GM18507 (cell line): ENCODE results near the gene RASIP1.

Experiments
- DNase-seq: peaks from one replicate; pipeline ENCODE4 v3.0.0; 2011; ENCODE audit warnings: low read depth; ENCODE audit not compliant: insufficient read length; ENCODE audit errors: extremely low spot score
- FAIRE-seq: peaks from 2 replicates; lab custom pipeline; 2011; peaks lifted over from hg19 to GRCh38; lab: Jason Lieb, UNC

RASIP1 gene

DNA sequence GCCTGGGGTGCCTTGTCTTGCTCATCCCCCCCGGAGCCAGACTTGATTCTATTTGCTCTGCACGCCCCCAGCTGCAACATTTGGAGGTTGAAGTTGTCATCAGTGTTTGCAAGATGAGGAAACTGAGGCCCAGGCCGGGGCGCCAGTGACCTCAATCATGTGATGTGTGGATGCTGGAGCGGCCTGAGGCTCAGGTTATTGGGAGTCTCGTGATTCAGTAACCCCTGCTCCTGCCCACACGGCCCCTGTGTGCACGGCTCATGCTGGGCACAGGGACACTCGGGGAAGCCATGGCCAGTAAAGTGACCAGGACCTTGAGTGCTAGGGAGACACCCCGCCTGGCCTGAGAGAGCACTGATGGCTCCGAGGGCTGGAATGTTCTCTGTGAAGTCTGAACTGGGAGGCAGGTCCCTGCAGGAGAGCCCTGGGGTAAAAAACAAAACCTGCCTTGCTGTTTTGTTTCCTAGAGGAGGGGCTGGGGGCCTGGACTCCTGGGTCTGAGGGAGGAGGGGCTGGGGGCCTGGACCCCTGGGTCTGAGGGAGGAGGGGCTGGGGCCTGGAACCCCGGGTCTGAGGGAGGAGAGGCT is 16.8 kb upstream of the RASIP1 start:
- FAIRE-seq = no peak
- DNase-seq = no peak

DNA sequence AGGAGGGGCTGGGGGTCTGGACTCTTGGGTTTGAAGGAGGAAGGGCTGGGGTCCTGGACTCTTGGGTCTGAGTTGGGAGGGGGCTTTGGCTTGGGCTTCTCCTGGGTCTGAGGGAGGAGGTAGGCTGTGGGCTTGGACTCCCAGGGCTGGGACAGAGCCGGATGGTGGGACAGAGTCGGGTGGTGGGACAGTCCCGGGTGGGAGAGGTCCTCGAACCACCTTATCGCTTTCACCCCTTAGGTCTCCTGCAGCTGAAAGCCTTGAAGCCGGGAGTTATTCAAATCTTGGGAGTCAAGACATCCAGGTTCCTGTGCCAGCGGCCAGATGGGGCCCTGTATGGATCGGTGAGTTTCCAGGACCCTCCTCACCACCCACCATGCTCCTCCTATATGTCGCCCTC is 16.3 kb upstream of the RASIP1 start:
- DNase-seq = no peak
- no peak for FAIRE-seq

GRCh38 chr19:48756212-48756611 is 15.8 kb upstream of the RASIP1 start:
- FAIRE-seq (no peak), DNase-seq (no peak)

DNA sequence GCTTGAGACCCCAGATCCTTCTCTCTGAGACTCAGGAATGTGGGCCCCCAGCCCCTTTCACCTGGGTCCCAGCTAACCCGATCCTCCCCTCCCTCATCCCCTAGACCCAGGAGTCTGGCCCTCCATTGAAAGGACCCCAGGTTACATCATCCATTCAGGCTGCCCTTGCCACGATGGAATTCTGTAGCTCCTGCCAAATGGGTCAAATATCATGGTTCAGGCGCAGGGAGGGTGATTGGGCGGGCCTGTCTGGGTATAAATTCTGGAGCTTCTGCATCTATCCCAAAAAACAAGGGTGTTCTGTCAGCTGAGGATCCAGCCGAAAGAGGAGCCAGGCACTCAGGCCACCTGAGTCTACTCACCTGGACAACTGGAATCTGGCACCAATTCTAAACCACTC is 15.4 kb upstream of the RASIP1 start:
- no peak for FAIRE-seq
- DNase-seq = no peak

GRCh38 chr19:48755084-48755641 is 14.8 kb upstream of the RASIP1 start, which contains the start of gene FGF21:
Gene FGF21 (plus strand): TSS chr19:48755524. CDS start chr19:48756237, 713 bp downstream.
- DNase-seq (no peak), FAIRE-seq (no peak)

DNA sequence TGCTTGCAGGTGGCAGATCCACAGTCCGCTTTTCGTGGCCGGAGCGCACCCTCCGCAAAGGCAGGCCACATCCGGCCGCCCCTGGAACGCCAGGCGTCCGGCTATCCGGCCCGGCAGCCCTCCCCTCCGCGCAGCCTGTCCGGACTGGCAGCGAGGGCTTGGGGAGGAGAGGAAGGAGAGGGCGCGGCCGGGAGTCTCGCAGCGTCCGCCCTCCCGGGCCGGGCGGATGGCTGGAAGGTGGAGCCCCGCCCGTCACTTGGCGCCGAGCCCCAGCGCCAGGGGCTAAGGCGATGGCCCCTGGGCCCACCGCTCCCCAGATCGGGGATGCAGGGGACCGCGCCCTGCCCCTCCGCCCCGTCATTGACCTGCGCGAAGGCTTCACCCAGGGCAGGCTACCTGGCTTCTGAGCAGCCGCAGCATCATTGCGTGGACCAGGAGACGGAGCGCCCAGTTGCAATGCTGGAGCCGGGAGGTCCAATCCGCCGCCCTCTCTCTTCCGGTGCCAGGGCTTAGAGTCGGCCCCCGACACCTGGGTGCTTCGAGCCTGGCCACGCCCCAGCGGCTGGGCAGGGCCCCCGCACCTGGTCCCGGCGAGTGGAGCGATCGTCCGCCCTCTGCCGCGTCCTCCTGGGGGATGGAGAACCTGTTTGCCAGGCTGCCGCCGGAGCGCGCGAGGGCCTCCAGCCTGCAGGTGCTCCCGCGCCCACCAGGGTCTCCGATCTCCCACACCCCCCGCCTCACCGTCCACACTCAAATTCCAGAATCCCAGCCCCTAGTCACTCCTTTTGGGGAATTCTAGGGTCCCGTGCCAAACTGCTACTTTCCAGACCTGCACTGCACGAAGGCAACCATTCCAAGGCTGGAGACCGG is 12.3 kb upstream of the RASIP1 start, which contains the start of gene FUT1:
FUT1 (minus strand) TSS at position 146 of the 870 bp plus-strand sequence. CDS start 1,360 bp downstream, outside the sequence.
- FAIRE-seq (no peak), DNase-seq (no peak)

GRCh38 chr19:48751845-48752495 is 11.6 kb upstream of the RASIP1 start:
- no peak for FAIRE-seq
- no peak for DNase-seq

DNA sequence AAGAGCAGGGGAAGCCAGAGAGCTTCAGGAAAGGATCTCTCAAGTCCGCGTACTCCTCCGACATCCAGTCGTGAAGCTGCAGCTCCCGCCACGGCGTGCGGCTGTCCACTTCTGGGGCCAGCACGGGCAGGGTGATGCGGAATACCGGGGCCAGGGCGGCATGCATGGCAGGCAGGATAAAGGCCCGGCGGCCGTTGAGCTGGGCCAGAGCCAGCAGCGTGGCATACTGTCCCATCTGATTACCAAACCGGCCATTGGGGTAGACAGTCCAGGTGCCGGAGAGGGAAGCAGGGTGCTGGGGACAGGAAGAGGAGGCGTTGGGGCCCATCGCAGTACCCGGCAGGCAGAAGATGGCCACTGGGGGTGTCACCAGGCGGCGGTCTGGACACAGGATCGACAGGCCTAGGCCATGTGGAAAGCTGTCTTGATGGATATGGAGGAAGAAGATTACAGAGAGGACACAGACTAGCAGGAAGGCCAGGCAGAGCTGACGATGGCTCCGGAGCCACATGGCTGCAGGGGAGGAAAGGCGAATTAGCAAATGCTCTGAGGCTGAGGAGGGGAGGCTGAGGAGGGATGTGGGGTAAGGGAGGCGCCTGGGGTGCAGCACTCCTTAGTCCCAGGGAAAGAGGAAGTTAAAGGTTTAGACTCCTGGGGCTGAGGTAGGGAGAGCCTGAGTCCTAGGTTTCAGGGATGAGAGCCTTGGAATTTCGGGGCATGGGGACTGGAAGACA is 10.5 kb upstream of the RASIP1 start:
- no peak for FAIRE-seq
- no peak for DNase-seq

GRCh38 chr19:48750351-48750750 is 9.9 kb upstream of the RASIP1 start:
- no peak for DNase-seq
- no peak for FAIRE-seq

GRCh38 chr19:48749571-48750198 is 9.3 kb upstream of the RASIP1 start:
- no peak for DNase-seq
- no peak for FAIRE-seq

GRCh38 chr19:48746738-48747575 is 6.5 kb upstream of the RASIP1 start, which contains the start of gene IZUMO1:
Gene IZUMO1 (minus strand): TSS chr19:48746909. CDS start chr19:48745859, 1,050 bp downstream.
- DNase-seq (no peak), FAIRE-seq (no peak)

DNA sequence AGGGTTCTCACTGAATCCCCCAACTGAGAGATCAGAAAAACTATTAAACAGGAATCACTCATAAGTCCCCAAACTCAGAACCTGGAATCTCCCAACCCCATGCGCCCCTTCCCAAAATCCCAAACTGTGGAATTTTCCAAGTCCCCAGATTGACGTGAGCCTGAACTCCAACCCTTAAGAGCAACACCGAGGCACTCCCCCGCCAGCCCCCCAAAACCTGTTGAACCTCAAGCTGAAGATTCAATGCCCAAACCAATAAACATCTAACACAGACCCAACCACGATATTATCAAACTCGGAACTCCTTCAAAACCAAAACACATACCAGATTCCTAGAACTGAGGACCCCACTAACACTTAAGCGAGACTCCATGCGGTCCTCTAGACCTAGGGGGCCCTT is 5.7 kb upstream of the RASIP1 start:
- FAIRE-seq (no peak), DNase-seq (no peak)

- DNase-seq = no peak
- FAIRE-seq = peak; percentile 52
Observed at GRCh38 chr19:48745208-48745995, 5.0 kb upstream of the RASIP1 start.

DNA sequence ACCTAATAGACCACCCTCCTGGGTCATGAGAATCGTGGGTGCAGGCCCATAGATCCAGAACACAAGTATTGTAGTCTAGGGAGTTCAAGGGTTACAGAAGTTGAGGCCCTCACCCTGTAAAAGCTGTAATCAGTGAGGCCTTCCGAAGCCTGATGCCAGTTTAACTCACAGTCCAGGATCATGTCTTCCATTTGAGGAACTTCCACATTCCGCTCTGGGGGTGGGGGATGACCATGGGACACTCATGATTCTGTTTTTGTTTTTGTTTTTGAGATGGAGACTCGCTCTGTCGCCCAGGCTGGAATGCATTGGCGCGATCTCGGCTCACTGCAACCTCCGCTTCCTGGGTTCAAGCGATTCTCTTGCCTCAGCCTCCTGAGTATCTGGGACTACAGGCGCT is 1.7 kb upstream of the RASIP1 start:
- DNase-seq (no peak), FAIRE-seq (no peak)

DNA sequence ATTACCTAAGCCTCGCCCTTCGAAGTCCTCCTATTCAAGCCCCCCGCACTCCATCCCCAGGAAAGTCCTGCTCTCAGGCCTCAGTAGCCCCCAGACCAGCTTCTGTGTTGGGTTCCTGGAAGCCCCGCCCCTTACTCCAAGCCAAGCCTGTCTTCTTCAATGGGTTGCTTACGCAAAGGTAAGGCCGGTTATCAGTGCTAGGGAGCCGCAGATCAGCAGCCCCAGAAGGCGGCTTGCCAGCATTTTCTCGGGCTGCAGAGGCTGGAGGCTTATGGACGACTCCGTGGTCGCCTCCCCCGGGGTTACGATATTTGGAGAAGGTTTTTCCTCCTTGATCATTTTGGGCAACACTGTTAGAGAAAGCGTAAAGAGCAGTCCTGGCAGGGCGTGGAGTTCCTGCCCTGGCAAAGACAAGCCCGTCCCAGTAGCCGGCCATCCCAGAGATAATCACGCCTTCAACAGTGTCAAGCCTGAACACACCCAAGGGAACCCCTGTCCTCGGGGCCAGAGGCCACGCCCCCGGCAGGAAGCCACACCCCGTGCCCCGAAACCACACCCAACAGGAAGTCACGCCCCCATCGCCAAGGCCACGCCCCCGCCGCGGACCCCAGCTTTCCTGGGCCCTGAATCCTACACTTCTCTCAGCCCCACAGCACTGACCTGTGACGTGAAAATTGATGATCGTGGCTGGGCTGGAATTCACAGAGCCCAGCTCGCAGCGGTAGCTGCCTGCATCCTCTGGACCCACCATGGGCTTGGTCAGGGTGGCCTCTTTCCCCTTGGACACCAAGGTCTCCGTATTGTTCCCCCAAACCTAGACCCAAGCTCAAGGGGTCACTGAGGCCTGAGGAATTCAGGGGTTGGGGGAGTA is 954 bp upstream of the RASIP1 start:
- no peak for DNase-seq
- no peak for FAIRE-seq

DNA sequence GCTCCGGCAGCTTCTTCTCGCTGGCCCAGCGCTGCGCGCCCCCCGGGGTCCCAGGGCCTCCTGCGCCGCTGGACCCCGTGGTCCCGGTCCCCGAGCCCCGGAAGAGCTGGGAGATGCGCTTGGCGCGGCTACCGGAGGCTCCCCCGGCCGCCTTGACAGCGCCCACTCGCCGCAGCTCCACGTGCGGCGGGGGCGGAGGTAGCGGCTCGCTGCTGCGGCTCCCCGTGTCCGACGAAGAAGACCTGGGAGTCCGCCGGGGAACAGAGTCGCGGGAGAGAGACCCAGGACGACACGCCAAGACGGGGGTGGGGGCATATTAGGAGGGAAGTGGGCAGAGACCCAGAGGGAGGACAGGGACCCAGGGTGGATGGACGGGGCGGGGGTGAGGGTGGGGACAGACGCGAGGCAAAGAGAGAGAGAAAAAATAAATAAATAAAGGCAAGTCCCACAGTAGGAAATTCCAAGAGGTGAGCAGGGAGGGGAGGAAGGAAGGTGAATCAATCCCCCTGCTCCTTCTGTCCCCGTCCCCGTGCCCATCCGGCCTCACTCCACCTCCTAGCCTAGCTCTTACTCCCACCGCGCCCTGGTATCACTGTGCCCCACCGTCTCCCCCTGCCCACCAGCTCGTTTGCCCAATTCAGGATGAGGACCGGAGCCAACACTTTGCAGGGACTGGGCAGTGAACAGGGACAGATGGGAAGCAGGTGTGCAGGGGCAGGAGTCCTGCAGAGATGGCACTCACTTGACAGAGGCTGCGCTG is 826 bp downstream of the RASIP1 start:
- FAIRE-seq = no peak
- DNase-seq = no peak
